Tongue (tissue), 2 donors: ENCODE data around the gene GZMM. TPM values are rescaled to one million over a fixed set of nuclear protein-coding genes. Genes with fewer than 3 reads are reported as not detected.

ENCODE experiments used
- DNase-seq: peaks from one replicate; pipeline ENCODE4 v3.0.0-alpha.2; 2015
- total RNA-seq: library from RNA; depleted of rRNA; stranded (reverse); fragments of >200 nt; gene quantifications from one replicate; pipeline ENCODE4 v1.2.3, GENCODE V29; 2014

Gene GZMM
- not detected for total RNA-seq

- DNase-seq, result no peak
Observed at GRCh38 chr19:543910-544608, at the start of gene GZMM. Gene GZMM, plus strand, starts transcription at chr19:544053. Its CDS starts 19 bp downstream, at chr19:544072.

GRCh38 chr19:494171-495080, 49.4 kb upstream of the GZMM start:
- no peak for DNase-seq

- DNase-seq, result no peak
Observed at GRCh38 chr19:495081-495401, 48.8 kb upstream of the GZMM start.

GRCh38 chr19:495402-496111, 48.3 kb upstream of the GZMM start:
- DNase-seq, result peak; percentile 75

GRCh38 chr19:496112-496665, 47.7 kb upstream of the GZMM start, which contains the start of gene MADCAM1:
Gene MADCAM1, plus strand, starts transcription at chr19:496486. Its CDS starts 14 bp downstream, at chr19:496500.
- DNase-seq, result no peak

- no peak for DNase-seq
Observed at GRCh38 chr19:496986-497385, 46.9 kb upstream of the GZMM start.

- DNase-seq, result no peak
Observed at GRCh38 chr19:497491-497868, 46.4 kb upstream of the GZMM start.

GRCh38 chr19:497869-498510, 45.9 kb upstream of the GZMM start:
- no peak for DNase-seq

GRCh38 chr19:498511-498891, 45.4 kb upstream of the GZMM start:
- no peak for DNase-seq

- DNase-seq, result no peak
Observed at GRCh38 chr19:498977-499623, 44.8 kb upstream of the GZMM start.

GRCh38 chr19:501646-502045, 42.2 kb upstream of the GZMM start:
- DNase-seq, result no peak

- DNase-seq, result no peak
Observed at GRCh38 chr19:504616-505015, 39.2 kb upstream of the GZMM start.

- DNase-seq, result peak; percentile 100
Observed at GRCh38 chr19:506404-507285, 37.2 kb upstream of the GZMM start.

GRCh38 chr19:507286-508203, 36.3 kb upstream of the GZMM start, which contains the start of gene TPGS1:
Gene TPGS1, plus strand, starts transcription at chr19:507497. Its CDS starts 10 bp downstream, at chr19:507507.
- peak; percentile 90 for DNase-seq

- DNase-seq, result no peak
Observed at GRCh38 chr19:508204-509150, 35.4 kb upstream of the GZMM start.

- DNase-seq, result peak; percentile 89
Observed at GRCh38 chr19:510606-511100, 33.2 kb upstream of the GZMM start.

GRCh38 chr19:511101-511851, 32.6 kb upstream of the GZMM start:
- DNase-seq, result peak; percentile 80
